Fibroblast of mammary gland (primary cell): Measurements from ENCODE around the gene USP24.
"Not testable (repeated sequence)": the region's sequence is repeated elsewhere in the genome, so short reads cannot be mapped to it uniquely, and the experiment has no call there.

Experiments
- DNase-seq: peaks from one replicate; pipeline ENCODE4 v3.0.0-alpha.2; 2010; ENCODE audit warnings: low read depth
- H3K4me3 ChIP-seq: 2 replicates; pipeline ENCODE4 v1.5.1; 2011; ENCODE audit warnings: low read depth, mild to moderate bottlenecking, low read length, moderate library complexity; ENCODE audit not compliant: control insufficient read depth
- CTCF ChIP-seq: conservative IDR thresholded peaks from 2 replicates; pipeline ENCODE4 v1.5.1; 2011; ENCODE audit warnings: low read depth, low read length, inconsistent platforms; ENCODE audit not compliant: control insufficient read depth, insufficient read depth

The USP24 gene

GRCh38 chr1:55200667-55201066 is 14.5 kb downstream of the USP24 start:
- TF ChIP-seq CTCF = no peak
- no peak for DNase-seq

GRCh38 chr1:55199735-55200134 is 15.4 kb downstream of the USP24 start:
- DNase-seq, H3K4me3 ChIP-seq: not testable (repeated sequence)

More at GRCh38 chr1:55200667-55201066, 14.5 kb downstream of the USP24 start:
- H3K4me3 ChIP-seq = no peak overlapping the region

- no peak for TF ChIP-seq CTCF
- H3K4me3 ChIP-seq = no peak overlapping the region
- no peak for DNase-seq
These were observed 17.1 kb downstream of the USP24 start for GRCh38 chr1:55198044-55198443.

- no peak overlapping the region for H3K4me3 ChIP-seq
- no peak for DNase-seq
- TF ChIP-seq CTCF = no peak
These were observed 18.1 kb downstream of the USP24 start for GRCh38 chr1:55197099-55197498.

GRCh38 chr1:55196433-55197035 is 18.6 kb downstream of the USP24 start:
- TF ChIP-seq CTCF = no peak
- no peak overlapping the region for H3K4me3 ChIP-seq
- no peak for DNase-seq

- no peak for TF ChIP-seq CTCF
- DNase-seq = peak; percentile 72
- H3K4me3 ChIP-seq = no peak overlapping the region
These were observed 19.5 kb downstream of the USP24 start for GRCh38 chr1:55195521-55196233.

- no peak for TF ChIP-seq CTCF
These were observed 20.3 kb downstream of the USP24 start for GRCh38 chr1:55194851-55195250.

More at GRCh38 chr1:55194851-55195250, 20.3 kb downstream of the USP24 start:
- no peak for DNase-seq
- no peak overlapping the region for H3K4me3 ChIP-seq
